B cell (primary cell): Measurements from ENCODE around the gene NOD2.

Experiments used
- CTCF ChIP-seq: fragments of 200-600 bp; IDR thresholded peaks from one replicate; pipeline ENCODE4 v1.8.0; 2022; ENCODE audit warnings: antibody characterized with exemption, mild to moderate bottlenecking
- EZH2 ChIP-seq: IDR thresholded peaks from 2 replicates; pipeline ENCODE4 v1.6.1; 2012; ENCODE audit warnings: borderline replicate concordance, low read depth, mild to moderate bottlenecking, moderate library complexity, low read length; ENCODE audit not compliant: insufficient read depth, poor library complexity, severe bottlenecking

GRCh38 chr16:50774960-50775359 lies 81.6 kb downstream of the NOD2 start:
- no peak for TF ChIP-seq CTCF
- no peak for TF ChIP-seq EZH2
